CD4-positive, alpha-beta T cell treated with Interleukin-17A for 1 hour (primary cell): ENCODE results near the gene PARD3.
"Not testable (repeated sequence)": the region's sequence is repeated elsewhere in the genome, so short reads cannot be mapped to it uniquely, and the experiment has no call there.

ENCODE experiments used
- DNase-seq: peaks from one replicate; pipeline ENCODE4 v3.0.0-alpha.2; 2020

The PARD3 gene

DNA sequence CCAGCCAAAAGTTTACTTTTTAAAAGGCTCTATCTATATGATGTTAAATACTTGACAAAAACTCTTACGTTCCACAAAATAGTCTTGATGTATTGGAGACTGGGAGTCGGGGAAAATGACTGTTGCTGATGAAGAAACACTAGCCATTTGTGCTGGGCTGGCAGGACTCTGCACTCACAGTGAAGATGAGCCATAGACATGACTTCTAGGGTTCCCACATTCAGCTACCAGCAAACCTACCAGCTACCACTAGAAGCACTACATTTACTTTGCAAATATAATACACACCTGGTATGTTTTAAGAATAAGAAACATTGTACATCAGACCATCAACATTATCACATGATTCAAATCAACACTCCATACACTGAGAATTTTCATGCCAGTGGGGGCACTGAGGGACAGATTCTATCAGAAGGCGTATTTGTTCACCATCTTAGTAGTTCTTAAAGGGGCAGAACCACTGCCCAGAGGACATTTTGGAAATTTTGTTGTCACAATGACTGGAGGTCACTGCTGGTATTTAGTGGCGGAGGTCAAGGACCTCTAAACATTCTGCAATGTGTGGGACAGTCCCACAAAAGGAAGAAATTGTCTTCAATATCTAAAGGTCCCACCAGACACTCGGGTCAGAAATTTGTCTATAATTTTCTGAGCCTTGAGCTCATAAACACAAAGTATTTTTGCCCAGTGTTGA, 52.3 kb downstream of the PARD3 start:
- DNase-seq = no peak

DNA sequence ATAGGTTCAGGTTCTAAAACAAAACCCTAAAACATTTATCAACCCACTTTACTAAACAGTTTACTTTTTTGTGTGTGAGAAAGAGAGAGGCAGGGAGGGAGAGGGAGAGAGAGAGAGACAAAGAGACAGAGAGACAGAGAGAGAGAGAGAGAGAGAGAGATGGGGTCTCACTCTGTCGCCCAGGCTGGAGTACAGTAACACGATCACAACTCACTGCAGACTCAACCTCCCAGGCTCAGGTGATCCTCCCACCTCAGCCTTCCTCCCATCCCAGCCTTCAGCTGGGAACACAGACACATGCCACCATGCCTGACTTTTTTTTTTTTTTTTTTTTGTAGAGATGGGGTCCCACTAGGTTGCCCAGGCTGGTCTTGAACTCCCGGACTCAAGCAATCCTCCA, 52.9 kb downstream of the PARD3 start:
- no peak for DNase-seq

DNA sequence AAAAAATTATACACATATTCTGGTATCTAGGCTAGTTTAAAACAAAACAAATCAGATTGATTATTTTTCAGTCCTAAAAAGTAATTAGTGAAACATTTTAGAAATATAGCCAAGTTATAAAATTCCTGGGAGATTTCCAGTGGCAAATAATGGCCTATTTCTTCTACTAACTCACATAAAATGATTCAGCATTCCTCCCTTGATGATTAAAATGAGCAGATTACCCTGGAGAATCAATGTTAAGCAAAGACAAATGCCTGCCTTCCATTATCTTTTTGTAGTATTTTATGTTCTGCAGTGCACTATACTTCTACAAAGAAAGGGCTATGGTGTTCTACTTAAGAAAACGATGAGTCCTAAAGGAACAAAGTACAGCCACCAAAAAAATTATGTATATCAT, 53.6 kb downstream of the PARD3 start:
- no peak for DNase-seq

DNA sequence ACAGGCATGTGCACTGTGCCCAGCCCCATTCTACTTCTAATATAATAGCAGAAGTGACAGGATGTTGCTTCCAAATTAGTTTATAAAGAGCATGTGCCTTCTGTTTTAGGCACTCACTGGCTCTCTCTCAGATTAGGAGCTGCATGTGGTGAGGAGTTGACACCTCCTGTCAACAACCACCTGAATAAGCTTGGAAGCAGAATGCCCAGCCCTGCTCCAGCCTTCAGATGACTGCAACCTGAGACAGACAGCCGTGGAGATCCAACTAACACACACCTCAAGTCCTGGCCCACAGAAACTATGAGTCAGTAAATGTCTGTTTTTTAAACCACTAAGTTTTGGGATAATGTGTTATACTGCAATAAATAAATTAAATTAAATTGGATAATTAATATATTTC, 54.5 kb downstream of the PARD3 start:
- DNase-seq = no peak

DNA sequence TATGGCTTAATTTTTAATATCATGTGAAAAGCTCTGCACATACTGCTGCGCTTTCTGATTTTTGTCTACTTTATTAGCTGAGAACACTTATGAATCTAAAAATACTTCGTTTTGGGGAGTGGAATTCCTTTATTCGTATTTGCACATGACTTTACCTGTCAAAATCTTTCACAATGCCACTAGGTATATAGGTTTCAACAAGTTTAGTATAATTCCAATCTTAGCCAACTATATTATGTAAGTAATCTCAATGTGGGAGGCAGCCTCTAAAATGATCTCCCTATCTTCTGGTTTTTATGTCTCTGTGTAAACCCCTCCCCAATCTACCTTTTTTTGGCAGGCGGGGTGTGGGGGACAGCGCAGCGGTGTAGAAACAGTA, 55.3 kb downstream of the PARD3 start:
- no peak for DNase-seq

DNA sequence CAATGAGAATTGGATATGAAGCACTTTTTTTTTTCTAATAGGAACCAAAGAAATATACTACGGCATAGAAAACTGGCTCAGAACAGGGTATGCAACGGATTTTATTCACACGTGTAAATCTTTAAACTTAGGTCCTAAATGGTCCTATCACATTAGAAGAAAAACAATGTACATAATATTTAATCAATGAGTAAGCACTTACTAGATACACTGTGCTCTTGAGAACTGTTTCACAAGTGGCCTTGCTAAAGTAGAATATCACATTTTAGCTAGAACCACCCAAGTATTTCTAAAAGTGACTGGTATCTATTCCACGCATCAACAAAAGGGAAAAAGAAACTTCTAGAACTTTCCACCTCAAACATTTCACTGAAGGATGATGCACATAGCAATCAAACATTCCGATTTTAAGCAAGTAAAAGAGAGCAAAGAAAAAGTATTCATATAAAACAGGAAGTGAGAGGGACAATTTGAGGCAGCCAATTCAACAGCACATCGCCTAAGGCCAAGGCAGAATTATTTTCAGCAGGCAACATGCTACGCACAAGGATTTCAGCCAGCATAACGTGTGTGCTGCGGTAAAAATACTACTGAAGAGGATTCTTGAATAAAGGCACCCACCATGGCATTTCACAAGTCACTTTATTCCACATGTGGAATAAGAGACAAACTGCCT, 55.8 kb downstream of the PARD3 start:
- DNase-seq = no peak

DNA sequence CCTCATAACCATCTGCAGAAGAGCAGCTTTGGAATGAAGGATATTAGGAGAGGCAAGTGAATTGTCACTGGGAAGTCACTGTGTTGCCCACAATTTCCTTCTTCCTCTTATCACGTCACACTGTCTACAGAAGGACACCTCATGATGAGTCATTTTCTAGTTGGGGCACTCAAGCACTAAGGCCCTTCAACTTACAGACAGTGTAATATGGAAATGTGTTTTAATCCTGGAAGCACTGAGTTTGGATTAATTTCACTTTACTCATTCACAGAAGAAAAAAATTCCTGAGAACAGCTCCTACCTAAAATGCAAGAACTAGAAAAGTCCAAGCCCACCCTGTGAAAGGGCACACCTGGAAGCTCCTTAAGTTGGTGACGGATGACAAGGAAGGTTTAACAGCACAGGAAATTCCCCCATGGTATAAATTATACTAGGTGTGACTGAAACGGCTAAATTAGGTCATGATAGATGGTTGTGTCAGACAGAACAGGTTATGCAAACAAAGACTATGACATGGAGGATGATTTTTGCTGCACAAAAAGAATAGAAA, 56.6 kb downstream of the PARD3 start:
- no peak for DNase-seq

DNA sequence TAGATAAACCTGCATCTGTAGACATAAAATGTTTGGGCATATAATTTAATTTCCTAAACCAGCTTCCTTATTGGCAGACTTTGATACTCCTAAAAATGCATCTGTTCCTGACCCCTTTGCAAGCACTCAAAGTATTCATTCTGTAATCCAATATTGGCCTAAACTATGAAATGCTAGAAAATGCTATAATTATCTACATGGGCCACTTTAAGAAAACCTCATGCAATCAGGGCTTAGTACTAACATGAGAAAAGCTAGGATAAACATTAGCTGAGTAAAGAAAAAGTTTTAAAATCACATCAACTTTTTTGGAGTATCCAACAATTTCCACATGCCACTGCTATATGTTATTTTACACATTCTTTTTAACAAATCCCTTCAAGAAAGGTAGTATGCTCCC, 57.2 kb downstream of the PARD3 start:
- DNase-seq = no peak

DNA sequence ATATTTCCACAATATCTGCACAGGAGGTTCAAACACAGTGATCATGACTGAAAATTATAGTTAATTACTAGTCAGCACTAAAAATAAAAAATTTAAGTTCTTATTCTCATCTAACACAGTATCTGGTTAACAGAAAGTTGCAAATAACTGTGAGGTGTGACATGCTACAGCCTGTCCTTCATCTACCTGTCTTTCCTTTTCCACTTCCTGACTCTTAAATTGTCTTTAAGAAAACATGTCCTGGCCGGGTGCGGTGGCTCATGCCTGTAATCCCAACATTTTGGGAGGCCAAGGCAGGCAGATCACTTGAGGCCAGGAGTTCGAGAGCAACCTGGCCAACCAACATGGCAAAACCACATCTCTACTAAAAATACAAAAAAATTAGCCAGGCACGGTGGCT, 57.9 kb downstream of the PARD3 start:
- not testable (repeated sequence) for DNase-seq

DNA sequence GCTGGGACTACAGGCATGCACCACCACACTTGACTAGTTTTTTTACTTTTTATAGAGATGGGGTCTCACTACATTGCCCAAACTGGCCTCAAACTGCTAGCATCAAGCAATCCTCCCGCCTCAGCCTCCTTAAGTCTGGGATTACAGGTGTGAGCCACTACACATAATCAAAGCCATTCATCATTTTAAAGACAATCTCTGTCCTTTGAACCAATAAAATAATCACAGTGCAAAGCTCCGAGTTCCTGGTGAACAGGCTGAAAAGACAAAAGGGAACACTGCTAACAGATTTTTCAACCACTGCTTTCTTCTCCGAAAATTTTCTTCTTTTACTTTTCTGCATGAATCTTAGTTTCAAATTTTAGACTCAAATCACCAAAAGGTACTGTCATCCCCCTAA, 58.5 kb downstream of the PARD3 start:
- DNase-seq = no peak

DNA sequence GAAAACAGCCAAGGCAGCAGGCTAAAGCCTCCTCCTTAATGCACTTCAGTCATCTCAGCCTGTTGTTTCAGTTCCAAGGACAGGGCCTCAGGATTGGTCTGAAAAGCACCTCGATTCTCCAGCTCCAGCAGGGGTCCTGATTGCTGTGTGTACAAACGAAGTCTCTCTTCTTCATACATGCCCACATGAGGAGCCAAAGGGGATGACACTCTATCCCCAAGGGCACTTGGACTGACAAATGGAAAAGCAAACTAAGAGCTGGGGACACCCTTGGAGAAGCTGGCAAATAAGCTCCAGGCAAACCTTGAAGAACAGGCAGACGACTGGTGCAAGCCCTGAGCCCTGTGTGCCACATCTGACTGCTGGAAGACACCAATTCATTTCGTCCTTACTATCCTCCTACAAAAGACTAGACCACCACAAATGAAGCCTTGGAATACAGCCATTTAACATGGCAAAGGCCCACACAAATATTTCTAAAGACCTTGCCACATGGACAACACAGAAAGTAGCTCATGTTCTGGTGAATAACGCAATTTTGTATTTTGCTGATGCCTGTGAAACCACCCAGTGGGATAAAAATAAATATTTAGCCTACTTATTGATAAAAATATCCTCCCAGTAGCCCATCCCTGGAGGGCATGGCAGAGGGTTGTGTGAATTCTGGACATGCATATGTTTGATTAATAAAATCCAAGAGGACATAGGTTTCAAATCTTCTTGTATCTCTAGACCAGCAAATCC, 61.9 kb downstream of the PARD3 start:
- DNase-seq = no peak

DNA sequence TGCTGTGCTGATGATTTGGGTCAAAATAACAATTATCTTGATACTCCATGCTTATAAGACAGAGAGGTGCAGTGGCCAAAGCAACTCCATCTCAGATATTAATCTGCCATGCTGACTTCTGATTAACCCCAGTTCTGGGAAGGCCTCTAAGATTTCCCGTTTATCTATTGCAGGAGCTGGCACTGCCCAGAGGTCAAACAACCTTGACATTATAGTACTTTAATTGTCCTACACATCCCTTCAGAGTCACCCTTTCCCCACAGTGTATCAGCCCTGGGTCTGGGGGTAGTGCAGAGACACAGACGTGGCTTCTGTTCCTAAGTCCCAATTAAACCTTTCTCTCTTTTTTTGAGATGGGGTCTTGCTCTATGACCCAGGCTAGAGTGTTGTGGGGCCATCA, 63.8 kb downstream of the PARD3 start:
- DNase-seq = no peak

DNA sequence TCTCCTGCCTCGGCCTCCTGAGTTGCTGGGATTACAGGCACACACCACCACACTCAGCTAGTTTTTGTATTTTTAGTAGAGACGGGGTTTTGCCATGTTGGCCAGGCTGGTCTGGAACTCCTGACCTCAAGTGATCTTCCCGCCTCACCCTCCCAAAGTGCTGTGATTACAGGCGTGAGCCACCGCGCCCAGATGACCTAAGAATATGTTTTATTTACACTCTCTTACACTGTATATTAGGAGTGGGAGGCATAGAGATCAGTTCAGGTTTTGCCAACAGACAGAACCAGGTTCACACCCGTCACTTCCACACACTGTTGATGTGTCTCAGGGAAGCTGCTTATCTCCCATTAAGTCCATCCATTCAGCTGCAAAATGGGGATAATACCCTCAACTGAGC, 64.3 kb downstream of the PARD3 start:
- not testable (repeated sequence) for DNase-seq

DNA sequence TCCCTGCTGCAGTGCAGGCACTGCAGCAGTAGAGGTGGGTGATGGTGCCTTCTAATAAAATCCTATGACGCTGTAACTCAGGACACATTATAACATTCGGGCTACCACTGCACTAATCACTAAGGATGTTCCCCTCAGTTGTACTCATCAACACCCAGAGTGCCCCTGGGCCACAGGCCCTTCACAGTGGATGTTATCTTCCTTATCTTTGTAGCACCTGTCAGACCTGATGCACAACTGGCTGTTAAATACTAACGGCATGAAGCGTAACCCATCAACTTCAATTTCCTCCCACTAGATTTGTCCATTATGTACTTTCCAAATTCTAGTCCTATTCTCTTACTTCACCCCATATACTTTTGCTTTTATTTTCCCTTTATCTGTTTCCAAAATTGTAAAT, 66.3 kb downstream of the PARD3 start:
- DNase-seq = no peak

DNA sequence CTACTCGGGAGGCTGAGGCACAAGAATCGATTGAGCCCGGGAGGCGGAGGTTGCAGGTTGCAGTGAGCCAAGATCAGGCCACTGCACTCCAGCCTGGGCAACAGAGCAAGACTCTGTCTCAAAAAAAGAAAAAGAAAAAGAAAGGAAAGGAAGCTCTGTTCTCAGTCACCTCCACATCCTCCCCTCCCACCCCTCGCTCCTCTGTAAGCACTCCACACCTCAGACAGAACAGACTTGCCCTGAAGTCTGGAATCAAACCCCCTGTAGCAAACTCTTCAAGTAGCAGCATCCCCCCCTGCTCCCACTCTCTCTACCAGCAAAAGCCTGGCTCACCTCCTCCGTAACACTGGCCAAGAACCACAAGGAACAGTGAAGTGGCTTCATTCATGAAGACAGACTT, 66.7 kb downstream of the PARD3 start:
- DNase-seq = no peak

DNA sequence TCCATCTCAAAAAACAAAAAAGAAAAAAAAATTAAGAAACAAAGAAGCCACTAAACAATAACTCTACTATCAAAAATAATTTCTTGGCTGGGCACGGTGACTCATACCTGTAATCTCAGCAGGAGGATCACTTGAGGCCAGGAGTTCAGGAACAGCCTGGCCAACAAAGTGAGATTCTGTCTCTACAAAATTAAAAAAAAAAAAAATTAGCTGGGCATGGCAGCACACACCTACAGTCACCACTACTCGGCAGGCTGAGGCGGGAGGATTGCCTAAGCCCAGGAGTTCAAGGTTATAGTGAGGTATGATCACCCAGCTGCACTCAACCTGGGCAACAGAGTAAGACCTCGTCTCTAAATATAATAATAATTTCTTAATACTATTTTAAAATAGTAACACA, 69.0 kb downstream of the PARD3 start:
- no peak for DNase-seq

DNA sequence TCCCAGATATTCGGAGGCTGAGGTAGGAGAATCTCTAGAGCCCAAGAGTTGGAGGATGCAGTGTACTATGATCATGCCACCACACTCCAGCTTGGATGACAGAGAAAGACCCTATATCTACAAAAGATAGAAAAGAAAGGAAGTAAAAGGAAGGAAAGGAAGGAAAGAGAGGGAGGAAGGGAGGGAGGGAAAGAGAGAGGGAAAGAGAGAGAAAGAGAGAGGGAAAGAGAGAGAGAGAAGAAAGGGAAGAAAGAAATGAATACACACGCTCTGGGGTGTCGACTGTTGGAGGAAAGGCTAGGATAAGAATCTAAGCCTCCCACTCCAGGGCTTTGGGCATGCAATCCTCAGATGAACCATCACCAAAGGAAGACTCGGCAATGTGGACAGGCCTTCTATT, 69.9 kb downstream of the PARD3 start:
- DNase-seq = no peak

DNA sequence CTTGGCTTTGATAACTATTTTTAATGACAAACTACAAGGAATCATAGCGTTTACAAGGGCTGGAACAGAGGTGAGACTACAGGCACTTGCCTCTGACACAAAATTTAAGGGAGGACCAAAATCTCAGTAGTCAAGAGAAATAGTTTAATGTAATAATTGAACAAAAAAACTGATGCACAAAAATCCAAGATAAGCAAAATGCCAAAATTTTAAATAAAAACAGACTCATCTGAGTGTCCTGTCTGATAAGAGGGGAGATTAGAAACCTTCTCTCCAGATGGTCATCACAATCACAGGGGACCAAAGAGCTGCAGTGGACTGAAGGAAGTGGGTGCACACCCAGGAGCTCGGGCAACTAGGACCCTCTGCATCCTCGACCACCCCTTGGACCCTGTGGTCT, 70.5 kb downstream of the PARD3 start:
- DNase-seq = no peak

DNA sequence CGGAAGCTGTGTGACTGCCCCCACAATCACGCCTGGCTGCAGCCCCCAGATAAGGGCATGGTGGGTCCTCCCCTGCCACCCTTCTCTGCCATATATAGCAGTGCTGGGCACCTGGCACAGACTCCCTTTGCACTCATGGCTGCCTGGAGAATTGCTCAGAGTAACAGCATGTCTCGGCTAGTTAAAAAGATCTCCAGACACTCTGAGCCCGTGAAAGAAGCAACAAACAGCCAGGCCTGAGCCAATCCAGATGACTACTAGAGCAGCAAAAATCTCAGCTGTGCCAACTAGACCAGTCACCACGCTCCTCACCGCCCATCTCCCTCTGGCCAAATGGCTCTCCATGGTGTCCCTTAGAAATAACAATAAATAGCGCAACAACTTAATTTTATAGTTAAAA, 71.3 kb downstream of the PARD3 start:
- DNase-seq = no peak

DNA sequence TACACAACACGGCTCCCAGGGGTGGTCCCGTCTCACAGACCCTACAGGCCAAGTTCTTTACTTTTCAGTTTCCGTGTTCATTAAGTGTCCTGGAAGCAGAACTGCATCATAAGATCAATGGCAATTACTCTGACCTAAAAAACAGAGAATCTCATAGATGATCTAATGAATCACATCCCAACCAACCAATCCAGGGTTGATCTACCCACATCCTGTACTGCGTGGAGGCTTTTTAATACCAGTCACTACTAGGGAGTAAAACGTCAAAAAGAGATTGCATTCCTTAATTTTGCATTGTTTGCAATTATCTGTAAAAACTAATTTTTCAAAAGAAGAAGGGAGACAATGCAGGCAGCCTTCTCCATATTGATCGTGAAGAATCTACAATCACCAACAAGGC, 72.6 kb downstream of the PARD3 start:
- no peak for DNase-seq

DNA sequence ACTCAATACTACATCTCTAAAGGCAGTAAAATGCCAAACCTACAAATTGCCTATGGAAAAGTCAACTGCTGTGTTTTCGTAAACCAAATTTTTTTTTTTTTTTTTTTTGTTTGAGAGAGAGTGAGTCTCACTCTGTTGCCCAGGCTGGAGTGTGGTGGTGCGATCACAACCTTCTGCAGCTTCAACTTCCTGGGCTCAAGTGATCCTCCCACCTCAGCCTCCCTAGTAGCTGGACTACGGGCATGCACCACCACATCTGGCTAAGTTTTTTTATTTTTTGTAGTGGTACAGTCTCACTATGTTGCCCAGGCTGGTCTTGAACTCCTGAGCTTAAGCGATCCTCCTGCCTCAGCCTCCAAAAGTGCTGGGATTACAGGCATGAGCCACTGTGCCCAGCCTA, 74.0 kb downstream of the PARD3 start:
- DNase-seq = not testable (repeated sequence)

DNA sequence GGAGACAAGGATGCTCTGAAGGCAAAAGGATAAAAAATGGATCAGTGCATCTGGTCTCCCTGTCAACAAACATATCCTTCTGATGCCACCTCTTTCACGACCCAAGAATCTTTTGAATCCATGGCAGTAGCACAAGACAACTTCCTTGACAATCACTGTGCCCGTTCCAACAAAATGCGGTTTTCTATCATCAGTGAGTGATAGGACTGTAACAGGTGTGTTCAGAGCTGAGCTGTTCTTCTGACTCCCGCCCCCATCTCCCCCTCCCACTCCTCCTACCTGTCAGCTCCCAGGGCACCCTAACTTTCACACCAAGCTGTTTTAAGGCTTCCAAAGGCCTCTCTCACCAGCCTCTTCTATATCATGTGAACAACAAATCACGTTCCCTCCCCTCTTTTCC, 74.8 kb downstream of the PARD3 start:
- DNase-seq = no peak

DNA sequence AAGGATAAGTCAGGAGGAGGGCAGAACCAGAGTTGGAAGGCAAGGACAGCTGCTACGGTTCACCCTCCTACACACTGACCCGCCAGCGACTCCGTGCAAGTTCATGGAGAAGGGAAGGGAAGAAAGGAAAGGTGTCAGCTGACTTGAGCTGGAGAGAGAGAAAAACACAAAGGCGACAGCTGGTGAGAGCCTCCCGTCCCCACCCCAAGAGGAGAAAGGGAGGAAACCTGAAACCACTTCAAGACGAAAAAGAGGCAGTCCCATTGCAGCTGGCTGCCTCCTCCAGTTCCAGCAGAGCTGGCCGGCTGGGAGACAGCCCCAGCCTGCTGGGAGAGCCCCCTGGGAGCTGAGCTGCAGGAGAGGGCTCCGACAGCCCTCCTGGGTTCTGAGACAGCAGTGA, 75.2 kb downstream of the PARD3 start:
- DNase-seq = no peak

DNA sequence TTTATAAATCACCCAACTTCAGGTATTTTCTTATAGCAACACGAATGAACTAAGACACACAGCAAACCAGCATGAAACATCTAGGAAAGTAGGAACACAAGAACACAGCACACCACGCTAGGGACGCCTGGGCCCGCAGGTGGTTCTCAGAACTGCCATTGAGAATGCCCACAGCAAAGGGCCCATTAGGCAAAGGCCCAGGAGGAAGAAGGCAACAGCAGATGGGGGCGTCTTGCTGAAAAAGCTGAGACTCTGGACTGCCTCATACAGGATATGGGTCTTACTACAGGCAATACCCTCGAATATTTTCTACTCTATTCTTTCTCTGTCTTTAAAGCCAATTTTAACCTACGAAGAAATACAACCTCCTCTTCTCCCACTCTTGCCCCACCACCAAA, 77.3 kb downstream of the PARD3 start:
- DNase-seq = no peak
